NB4 (cell line): Measurements from ENCODE around the gene ODAM.

Experiments
- CTCF ChIP-seq: IDR thresholded peaks from one replicate; pipeline ENCODE4 v1.5.1; 2012; ENCODE audit warnings: low read depth, low read length
- POLR2A ChIP-seq: IDR thresholded peaks from 2 replicates; pipeline ENCODE4 v1.6.1; 2011; ENCODE audit warnings: mild to moderate bottlenecking; ENCODE audit not compliant: insufficient read length; ENCODE audit errors: extremely low read depth

- TF ChIP-seq CTCF = no peak
- TF ChIP-seq POLR2A = no peak
These were observed 44.3 kb upstream of the ODAM start for GRCh38 chr4:70151271-70151670.
